HG03469 (cell line): Measurements from ENCODE around the gene RELA.
"Not testable (repeated sequence)": the region's sequence is repeated elsewhere in the genome, so short reads cannot be mapped to it uniquely, and the experiment has no call there.

ENCODE experiments used
- ATAC-seq: cut with Tn5 transposase; IDR thresholded peaks from one replicate; pipeline ENCODE4 v1.9.1; 2021; ENCODE audit warnings: mild to moderate bottlenecking, moderate library complexity, moderate number of reproducible peaks; ENCODE audit not compliant: unreplicated experiment

The RELA gene

DNA sequence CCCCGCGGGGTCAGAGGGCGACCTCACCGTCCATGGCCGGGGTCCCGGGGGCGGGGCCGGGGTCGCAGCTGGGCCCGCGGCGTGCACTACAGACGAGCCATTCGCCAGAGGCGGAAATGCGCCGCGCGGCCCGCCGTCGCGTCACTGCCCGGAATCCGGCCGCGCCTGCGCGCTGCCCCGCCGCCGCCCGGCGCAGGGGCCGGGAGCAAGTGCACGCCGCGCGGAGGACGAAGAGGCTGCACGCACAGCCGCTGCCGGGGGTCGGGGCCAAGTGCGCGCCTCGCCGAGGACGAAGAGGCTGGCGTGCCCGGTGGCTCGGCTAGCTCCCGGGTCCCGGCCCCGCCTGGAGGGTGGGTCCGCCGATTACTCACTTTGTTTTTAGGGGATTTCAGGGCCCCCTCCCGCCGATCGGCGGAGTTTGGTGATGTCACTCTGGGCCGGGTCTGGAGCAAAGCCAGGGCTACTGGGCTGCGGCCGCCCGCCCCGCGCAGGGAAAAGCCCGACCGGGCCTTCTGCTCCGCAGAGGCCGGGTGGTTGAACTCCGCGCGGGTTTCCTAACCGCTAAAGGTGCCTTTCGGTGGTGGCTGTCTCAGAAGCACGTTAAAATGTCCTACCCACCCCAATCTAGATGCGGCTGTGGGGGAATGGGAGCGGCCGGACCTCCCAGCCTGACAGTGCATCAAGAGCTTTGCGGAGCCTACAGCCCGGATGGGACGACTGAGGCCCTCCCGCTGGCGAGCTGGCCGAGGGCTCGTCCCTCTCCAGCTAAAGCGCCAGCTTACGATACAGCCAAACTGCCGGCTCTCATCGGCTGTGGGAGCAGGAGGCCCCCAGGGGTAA lies at the start of gene RELA:
Gene RELA, minus strand, starts transcription at position 118 of the 840 bp plus-strand sequence. Its CDS starts 84 bp downstream, at position 34.
- peak; percentile 73 for ATAC-seq

DNA sequence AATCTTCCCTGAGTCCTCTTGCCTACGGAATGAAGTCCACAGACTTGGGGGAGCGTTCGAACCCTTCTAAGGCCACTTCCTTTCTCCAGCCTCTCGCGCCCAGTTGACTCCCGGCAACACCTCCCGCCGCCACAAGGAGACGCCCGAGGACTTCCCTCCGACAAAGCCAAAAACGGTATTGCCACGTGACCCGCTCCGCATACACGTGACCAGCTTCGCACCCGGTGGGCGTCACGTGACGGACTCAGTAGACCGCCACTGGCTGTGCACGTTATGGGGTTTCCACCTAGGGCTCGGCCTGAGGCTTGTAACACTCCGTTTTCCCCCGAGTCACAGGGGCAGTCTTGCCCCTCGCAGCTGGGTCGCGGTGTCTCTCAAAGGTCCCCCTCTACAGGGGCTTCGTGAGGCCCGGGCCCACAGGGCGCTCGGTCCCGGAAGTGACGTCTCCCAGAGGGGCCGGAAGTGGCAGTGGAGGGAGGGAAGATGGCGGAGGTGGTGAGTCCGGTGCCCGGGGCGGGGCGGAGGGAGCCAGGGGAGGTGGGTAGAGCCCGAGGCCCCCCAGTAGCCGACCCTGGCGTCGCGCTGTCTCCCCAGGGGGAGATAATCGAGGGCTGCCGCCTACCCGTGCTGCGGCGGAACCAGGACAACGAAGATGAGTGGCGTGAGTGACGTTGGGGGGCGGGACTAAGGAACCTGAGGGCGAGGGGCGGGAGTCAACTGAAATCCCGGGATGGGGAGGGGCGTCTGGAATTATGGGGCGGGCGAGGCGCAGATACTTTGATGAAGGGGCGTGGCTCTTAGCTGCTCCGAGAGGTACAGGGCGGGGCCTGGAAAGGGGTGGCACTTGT lies 49.3 kb upstream of the RELA start, which contains the start of gene KAT5:
Gene KAT5, plus strand, starts transcription at position 468 of the 848 bp plus-strand sequence. Its CDS starts 16 bp downstream, at position 484.
- ATAC-seq, result peak; percentile 50

DNA sequence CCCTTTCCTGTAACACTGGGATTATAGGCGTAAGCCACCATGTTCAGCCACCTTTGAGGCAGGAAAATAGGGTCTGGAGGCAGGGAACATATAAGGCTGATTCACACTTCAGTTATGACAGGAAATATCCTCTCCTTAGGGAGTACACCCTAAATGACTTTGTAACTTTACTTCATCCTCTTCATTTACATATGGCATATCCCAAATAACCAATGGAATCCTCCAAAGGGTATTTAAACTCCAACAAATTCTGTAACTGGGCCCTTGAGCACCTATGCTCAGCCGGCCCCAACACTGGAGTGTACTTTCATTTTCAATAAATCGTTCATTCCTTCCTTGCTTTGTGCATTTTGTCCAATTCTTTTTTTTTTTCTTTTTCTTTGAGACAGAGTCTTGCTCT lies 47.7 kb upstream of the RELA start:
- no peak for ATAC-seq

DNA sequence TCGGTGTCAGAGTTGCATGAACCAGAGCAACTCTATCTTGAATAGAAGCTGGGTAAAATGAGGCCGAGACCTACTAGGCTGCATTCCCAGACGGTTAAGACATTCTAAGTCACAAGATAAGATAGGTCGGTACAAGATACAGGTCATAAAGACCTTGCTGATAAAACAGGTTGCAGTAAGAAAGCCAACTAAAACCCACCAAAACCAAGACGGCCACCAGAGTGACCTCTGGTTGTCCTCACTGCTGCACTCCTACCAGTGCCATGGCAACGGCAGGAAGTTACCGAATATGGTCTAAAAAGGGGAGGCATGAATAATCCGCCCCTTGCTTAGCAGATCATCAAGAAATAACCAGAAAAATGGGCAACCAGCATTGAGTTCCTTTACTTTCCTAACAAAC lies 46.9 kb upstream of the RELA start:
- no peak for ATAC-seq

DNA sequence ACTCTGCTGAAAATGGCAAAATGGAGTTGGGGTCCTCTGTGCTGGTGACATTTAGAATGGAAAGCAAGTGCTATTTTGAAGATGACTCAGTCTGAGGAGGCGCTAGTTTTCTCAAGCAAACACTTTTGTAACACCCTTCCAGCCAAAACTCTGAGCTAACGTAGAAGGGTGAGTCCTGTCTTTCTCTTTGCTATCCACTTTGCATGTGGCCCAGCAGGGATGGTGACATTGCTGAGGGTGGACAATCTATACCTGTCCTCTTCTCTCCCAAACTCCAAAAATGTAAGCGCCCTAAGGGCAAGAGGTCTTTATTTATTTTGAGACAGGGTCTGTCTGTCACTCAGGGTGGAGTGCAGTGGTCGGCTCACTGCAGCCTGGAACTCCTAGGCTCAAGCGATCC lies 45.7 kb upstream of the RELA start:
- no peak for ATAC-seq

DNA sequence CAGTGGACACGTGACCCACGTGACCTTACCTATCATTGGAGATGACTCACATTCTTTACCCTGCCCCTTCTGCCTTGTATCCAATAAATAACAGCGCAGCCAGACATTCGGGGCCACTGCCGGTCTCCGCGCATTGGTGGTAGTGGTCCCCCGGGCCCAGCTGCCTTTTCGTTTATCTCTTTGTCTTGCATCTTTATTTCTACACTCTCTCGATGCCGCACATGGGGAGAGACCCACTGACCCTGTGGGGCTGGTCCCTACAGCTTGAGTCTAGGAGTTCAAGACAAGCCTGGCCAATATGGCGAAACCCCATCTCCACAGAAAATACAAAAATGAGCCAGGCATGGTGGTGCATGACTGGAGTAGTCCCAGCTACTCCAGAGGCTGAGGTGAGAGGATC lies 44.3 kb upstream of the RELA start:
- ATAC-seq, result not testable (repeated sequence)

DNA sequence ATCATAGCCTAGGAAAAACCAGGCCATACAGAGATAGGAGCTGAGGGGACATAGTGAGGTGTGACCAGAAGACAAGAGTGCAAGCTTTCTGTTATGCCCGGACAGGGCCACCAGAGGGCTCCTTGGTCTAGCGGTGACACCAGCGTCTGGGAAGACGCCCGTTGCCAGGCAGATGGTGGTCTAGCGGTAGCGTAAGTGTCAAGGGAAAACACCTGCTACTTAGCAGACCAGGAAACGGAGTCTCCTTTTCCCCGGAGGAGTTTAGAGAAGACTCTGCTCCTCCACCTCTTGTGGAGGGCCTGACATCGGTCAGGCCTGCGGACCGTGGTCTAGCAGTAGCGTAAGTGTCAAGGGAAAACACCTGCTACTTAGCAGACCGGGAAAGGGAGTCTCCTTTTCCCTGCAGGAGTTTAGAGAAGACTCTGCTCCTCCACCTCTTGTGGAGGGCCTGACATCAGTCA lies 43.6 kb upstream of the RELA start:
- not testable (repeated sequence) for ATAC-seq

DNA sequence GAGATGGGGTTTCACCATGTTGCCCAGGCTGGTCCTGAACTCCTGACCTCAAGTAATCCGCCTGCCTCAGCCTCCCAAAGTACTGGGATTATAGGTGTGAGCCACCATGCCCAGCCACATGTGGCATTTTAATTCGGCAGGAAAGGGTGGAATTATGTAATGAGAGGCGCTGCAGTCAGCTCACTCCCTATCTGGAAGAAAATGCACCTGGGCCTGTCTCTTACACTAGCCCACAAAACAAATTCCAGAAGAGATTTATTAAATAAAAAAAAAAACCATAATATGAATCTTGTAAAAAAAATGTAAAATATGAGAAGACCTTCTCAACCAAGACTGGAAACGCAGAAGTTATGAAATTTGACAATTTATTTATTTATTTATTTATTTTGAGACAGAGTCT lies 41.1 kb upstream of the RELA start:
- ATAC-seq, result no peak

DNA sequence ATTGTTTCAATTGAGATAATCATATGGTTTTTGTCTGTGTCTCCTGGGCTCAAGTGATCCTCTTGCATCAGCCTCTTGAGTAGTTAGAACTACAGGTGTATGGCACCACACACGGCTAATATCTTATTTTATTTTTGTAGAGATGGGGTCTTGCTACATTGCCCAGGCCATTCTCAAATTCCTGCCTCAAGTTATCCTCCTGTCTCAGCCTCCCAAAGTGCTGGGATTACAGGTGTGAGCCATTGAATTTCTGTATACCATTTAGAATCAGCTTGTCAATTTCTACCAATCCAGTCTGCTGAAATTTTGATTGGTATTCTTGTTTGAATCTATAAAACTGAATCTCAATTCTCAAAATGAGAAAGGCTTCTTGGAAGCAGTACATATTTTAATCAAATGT lies 39.0 kb upstream of the RELA start:
- no peak for ATAC-seq

DNA sequence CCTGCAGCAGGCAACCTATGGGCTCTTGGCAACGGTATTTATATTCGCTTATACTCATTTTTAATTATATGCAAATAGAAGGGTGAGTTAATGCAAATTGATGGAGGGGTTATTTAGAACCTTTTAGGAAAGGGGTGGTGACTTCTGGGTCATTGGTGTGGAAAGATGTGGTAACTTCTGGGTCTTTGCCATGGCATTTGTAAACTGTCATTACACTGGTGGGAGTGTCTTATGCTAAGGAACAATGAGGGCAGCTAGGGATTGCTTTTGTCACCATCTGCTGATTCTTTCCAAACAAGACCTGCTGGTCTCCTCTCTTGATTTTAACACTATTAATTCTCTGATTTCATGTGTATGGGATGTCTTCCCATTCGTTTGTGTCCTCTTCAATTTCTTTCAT lies 37.7 kb upstream of the RELA start:
- no peak for ATAC-seq

DNA sequence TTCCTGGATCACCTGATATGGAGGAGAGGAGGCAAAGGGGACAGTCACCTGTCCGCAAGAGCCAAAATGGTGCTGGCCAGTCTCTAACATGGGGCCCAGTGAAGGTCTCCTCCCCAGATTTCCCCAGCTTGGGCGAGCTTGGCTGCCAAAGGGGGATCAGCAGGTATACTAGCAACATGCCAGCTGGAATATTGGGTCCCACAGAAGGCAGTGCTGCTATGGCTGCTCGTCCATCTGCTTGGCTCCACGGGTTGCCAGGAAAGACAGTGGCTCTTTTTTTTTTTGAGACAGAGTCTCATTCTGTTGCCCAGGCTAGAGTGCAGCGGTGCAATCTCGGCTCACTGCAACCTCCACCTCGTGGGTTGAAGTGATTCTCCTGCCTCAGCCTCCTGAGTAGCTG lies 36.6 kb upstream of the RELA start:
- no peak for ATAC-seq

DNA sequence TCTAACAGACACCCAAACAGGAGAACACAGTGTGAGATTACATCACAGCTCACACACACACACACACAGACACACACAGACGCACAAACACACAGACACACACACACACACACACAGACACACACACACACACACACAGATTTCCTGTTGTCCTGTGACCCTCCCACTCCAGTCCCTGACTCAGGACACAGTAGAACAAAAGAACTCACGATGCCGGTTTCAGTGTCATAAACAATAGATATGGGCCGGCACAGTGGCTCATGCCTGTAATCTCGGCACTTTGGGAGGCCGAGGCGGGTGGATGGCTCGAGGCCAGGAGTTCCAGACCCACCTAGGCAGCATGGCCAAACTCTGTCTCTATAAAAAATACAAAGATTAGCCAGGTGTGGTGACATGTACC lies 35.5 kb upstream of the RELA start:
- ATAC-seq, result no peak

DNA sequence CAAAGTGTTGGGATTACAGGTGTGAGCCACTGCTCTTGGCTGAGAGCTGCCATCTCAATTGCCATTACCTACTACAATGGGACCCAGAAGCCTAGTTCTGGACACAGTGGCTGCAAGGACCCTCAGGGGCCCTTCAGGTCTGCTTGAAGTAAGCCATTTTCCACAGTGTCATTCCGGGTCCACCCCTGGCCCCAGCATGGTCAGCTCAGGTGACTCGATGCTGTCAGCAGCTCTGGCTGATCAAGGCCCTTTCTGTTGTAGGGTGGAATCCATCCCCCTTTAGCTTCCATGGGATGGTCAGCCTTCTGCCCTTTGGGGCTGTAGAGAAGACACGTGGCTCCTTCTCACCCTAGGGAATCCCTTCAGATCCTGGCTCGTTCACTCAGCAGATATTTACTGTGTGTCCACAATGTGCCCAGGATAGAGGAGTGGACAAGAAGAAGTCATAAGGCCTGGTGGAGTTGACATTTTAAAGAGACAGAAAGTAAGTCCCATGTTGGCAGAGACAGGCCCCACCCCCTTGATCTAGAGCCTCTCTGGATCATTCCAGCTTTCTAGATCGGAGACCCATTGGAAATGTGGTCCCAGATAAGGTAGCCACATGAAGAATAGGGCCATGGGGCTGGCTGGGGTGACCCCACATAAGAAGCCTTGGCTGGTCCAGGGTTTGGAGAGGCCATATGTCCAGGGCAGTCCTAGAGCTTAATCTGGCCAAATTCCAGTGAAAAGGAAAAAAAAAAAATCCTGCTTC lies 34.3 kb upstream of the RELA start:
- ATAC-seq, result no peak

DNA sequence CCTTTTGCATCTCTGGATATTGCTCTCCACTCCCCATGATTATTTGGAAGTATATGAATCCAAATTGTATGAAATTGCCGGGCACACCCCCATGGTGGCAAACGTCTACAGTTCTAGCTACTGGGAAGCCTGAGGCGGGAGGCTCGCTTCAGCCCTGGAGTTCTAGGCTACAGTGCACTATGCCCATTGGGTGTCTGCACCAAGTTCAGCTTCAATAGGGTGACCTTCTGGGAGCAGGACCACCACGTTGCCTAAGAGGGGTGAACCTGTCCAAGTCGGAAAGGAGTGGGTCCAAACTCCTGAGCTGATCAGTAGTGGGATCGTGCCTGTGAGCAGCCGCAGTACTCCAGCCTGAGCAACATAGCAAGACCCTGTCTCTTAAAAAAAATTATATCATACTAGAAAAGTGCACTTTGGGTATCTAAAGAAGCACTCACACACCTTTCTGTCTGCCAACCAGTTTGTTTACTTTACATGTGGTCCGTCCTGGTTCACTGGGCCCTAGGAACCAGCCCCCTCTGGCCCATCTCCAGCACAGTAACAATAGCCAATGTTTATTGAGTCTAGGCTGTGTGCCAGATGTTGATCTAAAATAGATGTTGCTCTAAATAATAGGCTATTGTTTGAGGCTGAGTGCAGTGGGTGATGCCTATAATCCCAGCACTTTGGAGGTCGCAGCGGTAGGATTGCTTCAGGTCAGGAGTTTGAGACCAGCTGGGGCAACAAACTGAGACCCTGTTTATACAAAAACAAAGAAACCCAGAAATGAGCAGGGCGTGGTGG lies 32.9 kb upstream of the RELA start:
- no peak for ATAC-seq

DNA sequence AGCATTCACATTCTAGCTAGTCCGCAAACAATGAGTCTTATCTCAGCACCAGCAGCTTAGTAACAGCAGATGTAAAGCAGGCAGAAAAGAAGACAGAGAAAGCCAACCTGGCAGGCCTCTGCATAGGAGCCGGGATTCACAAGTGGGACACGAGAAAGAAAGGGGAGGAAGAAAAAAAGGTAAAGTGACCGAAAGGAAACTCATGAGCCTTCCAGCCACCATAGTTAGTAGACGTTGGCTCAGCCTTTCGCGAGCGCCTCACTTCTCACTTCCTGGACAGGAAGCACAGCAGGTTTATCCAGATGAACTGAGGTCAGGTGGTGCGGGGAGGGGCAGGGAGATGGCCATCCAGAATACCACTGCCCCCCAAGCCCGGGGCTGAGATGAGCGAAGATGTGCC lies 29.7 kb upstream of the RELA start:
- no peak for ATAC-seq

DNA sequence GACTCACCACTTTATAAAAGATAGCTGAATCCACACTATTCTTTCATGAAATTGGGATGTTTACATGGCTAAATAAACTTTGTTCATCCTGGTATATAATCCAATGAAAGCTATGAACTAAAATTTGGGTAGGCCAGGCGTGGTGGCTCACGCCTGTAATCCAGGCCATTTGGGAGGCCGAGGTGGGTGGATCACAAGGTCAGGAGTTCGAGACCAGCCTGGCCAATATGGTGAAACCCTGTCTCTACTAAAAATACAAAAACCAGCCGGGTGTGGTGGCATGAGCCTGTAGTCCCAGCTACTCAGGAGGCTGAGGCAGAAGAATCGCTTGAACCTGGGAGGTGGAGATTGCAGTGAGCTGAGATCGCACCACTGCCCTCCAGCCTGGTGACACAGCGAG lies 29.1 kb upstream of the RELA start:
- not testable (repeated sequence) for ATAC-seq

DNA sequence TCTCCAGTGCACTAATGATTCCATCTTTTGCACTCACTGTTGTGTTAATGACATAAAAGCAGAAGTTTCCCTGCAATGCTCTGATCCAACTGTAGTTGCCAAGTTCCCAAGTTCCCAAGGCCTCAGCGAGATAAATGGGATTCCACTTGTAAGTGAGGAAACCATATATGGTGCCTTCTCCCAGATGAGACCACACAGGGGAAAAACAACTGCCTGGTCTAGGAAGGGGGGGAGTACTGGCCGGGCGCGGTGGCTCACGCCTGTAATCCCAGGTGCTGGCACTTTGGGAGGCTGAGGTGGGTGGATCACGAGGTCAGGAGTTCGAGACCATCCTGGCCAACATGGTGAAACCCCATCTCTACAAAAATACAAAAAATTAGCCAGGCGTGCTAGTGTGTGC lies 23.3 kb upstream of the RELA start:
- no peak for ATAC-seq

DNA sequence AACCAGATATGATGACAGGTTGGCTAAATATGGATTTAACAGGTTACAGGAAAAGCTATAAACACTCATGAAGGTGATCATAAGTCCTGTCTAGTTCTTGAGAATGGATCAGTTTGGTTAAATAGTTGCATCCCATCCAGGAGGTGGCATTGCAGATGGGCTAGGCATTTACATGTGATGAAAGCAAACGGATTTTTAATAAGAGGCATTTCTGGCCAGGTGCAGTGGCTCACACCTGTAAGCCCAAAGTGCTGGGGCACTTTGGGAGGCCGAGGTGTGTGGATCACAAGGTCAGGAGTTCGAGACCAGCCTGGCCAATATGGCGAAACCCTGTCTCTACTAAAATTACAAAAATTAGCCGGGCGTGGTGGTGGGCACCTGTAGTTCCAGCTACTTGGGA lies 20.8 kb upstream of the RELA start:
- not testable (repeated sequence) for ATAC-seq

DNA sequence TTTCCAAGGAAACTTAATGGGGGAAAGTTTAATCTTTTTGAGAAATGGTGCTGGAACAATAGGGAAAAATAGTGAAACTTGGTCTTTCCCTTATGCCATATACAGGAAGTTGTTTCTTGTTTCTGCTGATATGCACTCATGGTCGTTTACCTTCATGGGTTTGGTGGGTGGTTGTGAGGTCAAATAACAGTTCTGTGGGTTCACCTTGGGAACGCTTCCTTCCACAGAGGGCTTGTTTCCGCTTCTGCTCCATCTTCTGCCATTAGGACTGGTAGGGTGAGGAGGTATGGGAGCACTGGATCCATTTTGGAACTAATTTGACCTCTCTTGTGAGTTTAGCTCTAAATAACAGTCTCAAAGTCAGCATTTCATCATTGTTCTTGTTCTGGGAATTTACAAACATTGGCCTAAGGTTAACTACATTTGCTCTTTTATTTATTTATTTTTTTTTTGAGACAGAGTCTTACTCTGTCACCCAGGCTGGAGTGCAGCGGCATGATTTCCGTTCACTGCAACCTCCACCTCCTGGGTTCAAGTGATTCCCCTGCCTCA lies 17.6 kb upstream of the RELA start:
- no peak for ATAC-seq

DNA sequence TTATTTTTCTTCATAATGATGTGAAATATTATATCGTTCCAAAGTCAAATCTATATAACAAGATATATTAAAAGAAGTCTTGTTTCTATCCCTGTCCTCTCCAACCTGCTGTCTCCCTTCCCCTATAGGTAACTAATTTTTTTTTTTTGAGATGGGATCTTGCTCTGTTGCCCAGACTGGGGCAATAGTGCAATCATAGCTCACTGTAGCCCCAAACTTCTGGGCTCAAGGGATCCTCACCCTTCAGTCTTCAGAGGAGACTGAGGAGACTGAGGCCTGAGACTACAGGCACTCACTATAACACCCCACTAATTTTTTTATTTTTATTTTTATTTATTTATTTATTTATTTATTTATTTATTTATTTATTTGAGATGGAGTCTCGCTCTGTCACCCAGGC lies 10.3 kb upstream of the RELA start:
- no peak for ATAC-seq
